SIG-M5 (cell line): ENCODE data around the gene SLC25A22.

Source experiments
- DNase-seq: peaks from one replicate; lab custom pipeline; 2025; lab: John Stamatoyannopoulos, UW

Gene SLC25A22

DNA sequence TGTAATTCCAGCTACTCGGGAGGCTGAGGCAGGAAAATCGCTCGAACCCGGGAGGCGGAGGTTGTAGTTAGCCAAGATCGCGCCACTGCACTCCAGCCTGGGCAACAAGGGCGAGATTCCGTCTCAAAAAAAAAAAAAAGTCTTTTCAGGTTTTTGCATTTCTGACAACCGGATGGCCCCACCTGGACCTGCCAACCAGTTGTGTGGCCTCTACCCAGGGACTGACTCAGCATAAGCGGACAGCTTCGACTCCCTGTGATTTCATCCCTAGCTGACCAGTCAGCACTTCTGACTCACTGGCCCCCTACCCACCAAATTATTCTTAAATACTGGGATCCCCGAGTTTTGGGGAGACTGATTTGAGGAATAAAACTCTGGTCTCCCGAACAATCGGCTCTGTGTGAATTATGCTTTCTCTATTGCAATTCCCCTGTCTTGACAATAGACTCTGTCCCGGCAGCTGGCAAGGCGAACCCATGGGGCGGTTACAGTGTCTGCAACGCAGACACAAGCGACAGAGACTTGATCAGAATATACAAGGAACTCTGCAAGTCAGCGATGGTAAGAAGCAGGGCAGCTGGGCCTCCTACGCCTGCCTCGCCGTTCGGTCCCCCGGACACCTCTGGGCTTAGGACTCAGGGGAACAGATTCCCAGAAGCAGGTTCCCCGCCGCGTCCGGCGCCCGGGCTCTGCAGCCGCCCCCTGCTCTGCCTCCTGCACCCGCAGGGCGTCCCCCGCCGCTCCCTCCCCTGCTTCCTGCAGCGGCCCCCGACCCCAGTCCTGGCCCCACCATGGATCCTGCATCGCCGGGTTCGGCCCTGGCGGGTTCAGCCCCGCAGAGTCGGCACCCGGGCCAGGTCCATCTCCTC, 51.6 kb downstream of the SLC25A22 start:
- DNase-seq = no peak

DNA sequence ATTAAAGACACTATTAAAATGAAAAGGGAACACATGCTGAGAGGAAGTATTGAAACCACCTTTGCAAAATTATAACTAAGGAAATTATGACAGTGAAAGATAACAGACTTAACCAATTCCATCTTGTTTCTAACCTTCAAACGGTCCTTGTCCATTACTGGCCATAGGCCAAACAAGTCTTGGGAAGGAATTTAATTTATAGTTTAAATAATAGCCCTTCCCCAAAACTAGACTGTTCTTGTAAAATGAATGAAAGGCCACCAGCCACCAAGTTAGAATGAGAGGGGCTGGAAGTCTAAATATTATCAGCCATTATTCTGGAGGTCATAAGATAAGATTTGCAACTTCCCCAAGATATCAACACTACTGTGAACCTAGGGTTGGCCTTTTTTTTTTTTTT, 52.7 kb downstream of the SLC25A22 start:
- no peak for DNase-seq

DNA sequence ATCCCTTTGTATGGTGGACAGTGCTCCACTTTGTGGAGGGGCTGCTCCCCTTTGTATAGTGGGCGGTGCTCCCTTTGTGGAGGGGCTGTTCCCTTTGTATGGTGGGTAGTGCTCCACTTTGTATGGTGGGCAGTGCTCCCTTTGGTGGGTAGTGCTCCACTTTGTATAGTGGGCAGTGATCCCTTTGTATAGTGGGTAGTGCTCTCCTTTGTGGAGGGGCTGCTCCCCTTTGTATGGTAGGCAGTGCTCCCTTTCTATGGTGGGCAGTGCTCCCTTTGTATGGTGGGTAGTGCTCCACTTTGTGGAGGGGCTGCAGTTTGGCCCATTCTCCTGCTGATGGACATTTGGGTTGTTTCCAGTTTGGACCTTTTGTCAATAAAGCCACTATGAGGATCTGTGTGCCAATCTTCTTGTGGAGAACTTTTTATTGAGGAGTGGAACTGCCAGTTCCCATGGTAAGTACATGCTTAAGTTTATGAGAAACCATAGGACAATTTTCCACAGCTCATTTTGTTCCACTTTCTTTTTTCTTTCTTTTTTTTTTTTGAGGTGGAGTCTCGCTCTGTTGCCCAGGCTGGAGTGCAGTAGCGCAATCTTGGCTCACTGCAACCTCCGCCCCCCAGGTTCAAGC, 55.4 kb downstream of the SLC25A22 start:
- DNase-seq = no peak

DNA sequence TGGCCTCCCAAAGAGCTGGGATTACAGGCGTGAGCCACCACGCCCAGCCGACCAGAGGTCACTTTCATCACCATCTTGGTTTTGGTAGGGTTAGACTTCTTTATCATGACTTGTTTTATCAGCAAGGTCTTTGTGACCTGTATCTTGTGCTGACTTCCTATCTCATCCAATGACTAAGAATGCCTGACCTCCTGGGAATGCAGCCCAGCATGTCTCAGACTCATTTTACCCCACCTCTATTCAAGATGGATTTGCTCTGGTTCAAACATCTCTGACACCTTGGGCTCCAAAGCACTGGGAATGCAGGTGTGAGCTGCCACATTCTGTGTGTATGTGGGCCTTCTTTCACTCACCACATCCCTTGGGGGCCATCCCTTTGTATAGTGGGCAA, 55.9 kb downstream of the SLC25A22 start:
- DNase-seq = no peak
